HG03520 (cell line): ENCODE measurements around the gene RPS6KA2.

ENCODE experiments used
- ATAC-seq: cut with Tn5 transposase; IDR thresholded peaks from one replicate; pipeline ENCODE4 v1.9.1; 2021; ENCODE audit warnings: mild to moderate bottlenecking, moderate library complexity; ENCODE audit not compliant: unreplicated experiment

The RPS6KA2 gene

GRCh38 chr6:166436195-166437139 is 190.6 kb downstream of the RPS6KA2 start:
- ATAC-seq = no peak

GRCh38 chr6:166435574-166435973 is 191.5 kb downstream of the RPS6KA2 start:
- no peak for ATAC-seq

GRCh38 chr6:166434336-166434735 is 192.7 kb downstream of the RPS6KA2 start:
- no peak for ATAC-seq

GRCh38 chr6:166433096-166433495 is 194.0 kb downstream of the RPS6KA2 start:
- ATAC-seq = no peak

- no peak for ATAC-seq
Measured at GRCh38 chr6:166430269-166430668, 196.8 kb downstream of the RPS6KA2 start.

- ATAC-seq = no peak
Measured at GRCh38 chr6:166424431-166424830, 202.6 kb downstream of the RPS6KA2 start.

- ATAC-seq = no peak
Measured at GRCh38 chr6:166423781-166424180, 203.3 kb downstream of the RPS6KA2 start.

GRCh38 chr6:166423051-166423745 is 203.9 kb downstream of the RPS6KA2 start:
- ATAC-seq = no peak

- no peak for ATAC-seq
Measured at GRCh38 chr6:166422201-166422940, 204.7 kb downstream of the RPS6KA2 start.

- no peak for ATAC-seq
Measured at GRCh38 chr6:166420351-166420750, 206.7 kb downstream of the RPS6KA2 start.

GRCh38 chr6:166419717-166420116 is 207.3 kb downstream of the RPS6KA2 start:
- ATAC-seq = peak; percentile 7

- peak; percentile 94 for ATAC-seq
Measured at GRCh38 chr6:166419286-166419685, 207.8 kb downstream of the RPS6KA2 start.

- ATAC-seq = no peak
Measured at GRCh38 chr6:166418691-166419143, 208.3 kb downstream of the RPS6KA2 start.

- ATAC-seq = peak; percentile 32
Measured at GRCh38 chr6:166417285-166417691, 209.8 kb downstream of the RPS6KA2 start.

GRCh38 chr6:166415833-166416347 is 211.2 kb downstream of the RPS6KA2 start:
- ATAC-seq = no peak

- no peak for ATAC-seq
Measured at GRCh38 chr6:166415306-166415705, 211.7 kb downstream of the RPS6KA2 start.

- no peak for ATAC-seq
Measured at GRCh38 chr6:166413491-166413951, 213.5 kb downstream of the RPS6KA2 start.

GRCh38 chr6:166412911-166413384 is 214.1 kb downstream of the RPS6KA2 start:
- ATAC-seq = no peak

- ATAC-seq = no peak
Measured at GRCh38 chr6:166412156-166412910, 214.7 kb downstream of the RPS6KA2 start.

GRCh38 chr6:166411721-166412151 is 215.3 kb downstream of the RPS6KA2 start:
- ATAC-seq = no peak
